Prostate gland (tissue), 2 donors: ENCODE data around the gene DCPS.

Experiments
- POLR2A ChIP-seq: fragments of 450-650 bp; IDR thresholded peaks from one replicate; pipeline ENCODE4 v1.6.1; 2016; ENCODE audit warnings: antibody characterized with exemption, mild to moderate bottlenecking
- TF ChIP-seq, protein P1 (sequence below), 4 experiments: fragments of 200-600 bp in 2 of 4; fragments of 450-650 bp in 2 of 4; sonication (generic) in 2 of 4; IDR thresholded peaks; 1 replicate in 3 of 4; 2 replicates in 1 of 4; pipeline ENCODE4 v1.5.1; 2016 to 2019; ENCODE audit warnings: antibody characterized with exemption in 4 of 4, mild to moderate bottlenecking in 2 of 4, moderate library complexity in 2 of 4

DNA sequence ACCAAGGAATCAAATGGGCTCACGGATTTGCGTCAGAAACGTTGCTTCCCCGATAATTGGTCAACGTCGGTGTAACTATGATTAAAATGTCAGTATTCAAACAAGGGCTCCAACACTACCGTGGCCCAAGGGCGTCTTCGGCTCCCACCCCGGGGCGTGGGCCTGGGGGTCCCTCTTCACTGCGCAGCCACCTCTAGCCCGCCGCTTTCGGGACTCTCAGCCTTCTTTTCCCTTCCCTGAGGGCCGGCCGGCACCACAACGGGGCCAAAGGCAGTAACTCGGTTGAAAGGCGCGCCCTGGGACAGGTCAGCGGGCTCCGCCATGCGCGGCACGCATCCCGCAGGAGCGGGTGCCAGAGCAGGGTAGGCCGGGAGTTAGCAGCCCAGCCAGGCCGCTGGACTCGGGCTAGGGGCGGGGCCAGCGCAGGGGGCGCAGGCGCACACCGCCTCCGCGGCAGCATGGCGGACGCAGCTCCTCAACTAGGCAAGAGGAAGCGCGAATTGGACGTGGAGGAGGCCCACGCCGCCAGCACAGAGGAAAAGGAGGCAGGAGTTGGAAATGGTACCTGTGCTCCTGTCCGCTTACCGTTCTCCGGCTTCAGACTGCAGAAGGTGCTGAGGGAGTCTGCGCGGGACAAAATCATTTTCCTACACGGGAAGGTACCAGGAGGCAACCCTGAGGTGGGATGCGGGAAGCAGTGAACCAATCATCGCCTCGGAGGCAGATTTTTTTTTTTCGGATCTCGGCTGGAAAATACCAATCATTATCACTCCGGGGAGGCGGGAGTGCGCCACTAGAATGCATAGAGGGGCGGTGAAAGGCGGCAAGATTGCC, at the start of gene DCPS:
- TF ChIP-seq, protein P1, sequence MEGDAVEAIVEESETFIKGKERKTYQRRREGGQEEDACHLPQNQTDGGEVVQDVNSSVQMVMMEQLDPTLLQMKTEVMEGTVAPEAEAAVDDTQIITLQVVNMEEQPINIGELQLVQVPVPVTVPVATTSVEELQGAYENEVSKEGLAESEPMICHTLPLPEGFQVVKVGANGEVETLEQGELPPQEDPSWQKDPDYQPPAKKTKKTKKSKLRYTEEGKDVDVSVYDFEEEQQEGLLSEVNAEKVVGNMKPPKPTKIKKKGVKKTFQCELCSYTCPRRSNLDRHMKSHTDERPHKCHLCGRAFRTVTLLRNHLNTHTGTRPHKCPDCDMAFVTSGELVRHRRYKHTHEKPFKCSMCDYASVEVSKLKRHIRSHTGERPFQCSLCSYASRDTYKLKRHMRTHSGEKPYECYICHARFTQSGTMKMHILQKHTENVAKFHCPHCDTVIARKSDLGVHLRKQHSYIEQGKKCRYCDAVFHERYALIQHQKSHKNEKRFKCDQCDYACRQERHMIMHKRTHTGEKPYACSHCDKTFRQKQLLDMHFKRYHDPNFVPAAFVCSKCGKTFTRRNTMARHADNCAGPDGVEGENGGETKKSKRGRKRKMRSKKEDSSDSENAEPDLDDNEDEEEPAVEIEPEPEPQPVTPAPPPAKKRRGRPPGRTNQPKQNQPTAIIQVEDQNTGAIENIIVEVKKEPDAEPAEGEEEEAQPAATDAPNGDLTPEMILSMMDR (IDR thresholded peaks at IDR 0.05) = peak in 1 of 4 experiments; percentile 22
- TF ChIP-seq POLR2A = peak; percentile 68
